ENCODE results near the gene URI1. TPM values are rescaled to one million over a fixed set of nuclear protein-coding genes. Genes with fewer than 3 reads are reported as not detected.

Gene URI1
- polyA plus RNA-seq, 1 of the 3 experiments (the other 2 are of a cell fraction): 32.4 TPM

DNA sequence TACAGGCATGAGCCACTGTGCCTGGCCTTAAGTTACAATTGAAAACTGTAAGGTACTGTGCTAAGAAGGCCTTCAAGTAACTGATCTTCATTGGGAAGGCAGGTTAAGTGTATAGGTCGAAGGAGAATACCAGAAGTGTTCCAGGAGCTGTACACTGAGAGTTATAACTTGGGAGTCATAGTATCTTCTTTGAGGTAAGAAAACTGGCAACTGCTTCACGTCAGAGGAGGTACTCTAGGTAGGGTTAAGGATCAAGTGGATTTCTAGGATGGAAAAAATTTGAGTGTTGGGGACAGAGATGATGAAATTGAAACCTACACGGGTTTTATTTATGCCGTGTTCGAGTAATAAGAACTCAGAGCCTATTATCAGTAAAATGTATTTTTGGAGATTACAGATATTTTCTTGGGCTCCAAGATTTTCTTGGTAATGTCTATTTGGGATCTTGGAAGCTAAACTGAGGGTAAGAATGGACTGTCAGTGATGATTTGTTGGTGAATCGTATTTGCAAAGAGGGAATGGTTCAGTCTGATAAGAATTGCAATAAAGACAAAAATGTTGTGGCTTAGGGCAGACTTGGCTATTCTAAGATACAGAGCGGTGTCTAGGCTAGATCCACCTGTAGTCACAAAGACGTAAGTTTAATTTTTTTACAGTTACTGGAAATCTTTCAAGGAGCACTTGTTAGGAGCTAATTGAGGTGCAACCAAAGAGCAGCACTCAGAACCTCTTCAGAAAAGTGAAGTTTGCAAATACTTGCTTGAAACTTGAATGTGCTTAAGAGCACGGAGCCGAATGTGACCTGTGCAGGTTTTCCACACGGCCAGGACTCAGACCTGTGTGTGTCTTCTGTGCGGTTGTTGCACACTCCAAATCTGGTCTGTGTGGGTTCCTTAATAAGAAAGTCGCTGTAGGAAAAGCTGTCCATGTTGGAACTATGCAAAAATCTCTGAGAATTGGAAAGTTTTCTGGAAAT, 102.5 kb downstream of the URI1 start:
- TF ChIP-seq, protein P1, sequence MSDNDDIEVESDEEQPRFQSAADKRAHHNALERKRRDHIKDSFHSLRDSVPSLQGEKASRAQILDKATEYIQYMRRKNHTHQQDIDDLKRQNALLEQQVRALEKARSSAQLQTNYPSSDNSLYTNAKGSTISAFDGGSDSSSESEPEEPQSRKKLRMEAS (IDR thresholded peaks at IDR 0.05; ENCODE audit: low read depth): no peak
- TF ChIP-seq POLR2AphosphoS5 (IDR thresholded peaks at IDR 0.05; ENCODE audit: low read depth, low read length) (no peak), GABPA (IDR thresholded peaks at IDR 0.05; ENCODE audit: low read depth) (no peak), FOSL2 (IDR thresholded peaks at IDR 0.05; ENCODE audit: borderline replicate concordance, low read depth) (no peak), GATA2 (CRISPR knock-in tag; IDR thresholded peaks at IDR 0.05) (no peak), TEAD4 (IDR thresholded peaks at IDR 0.05; ENCODE audit: borderline replicate concordance, insufficient read depth) (no peak), RFX5 (IDR thresholded peaks at IDR 0.05; ENCODE audit: low read length) (no peak), ELF1 (IDR thresholded peaks at IDR 0.05) (no peak), EZH2phosphoT487 (IDR thresholded peaks at IDR 0.05; ENCODE audit: borderline replicate concordance, low read depth) (no peak), EP300 (IDR thresholded peaks at IDR 0.05; ENCODE audit: borderline replicate concordance in 1 of 2, low read depth in 1 of 2, low read length in 1 of 2) (no peak), RCOR1 (IDR thresholded peaks at IDR 0.05; ENCODE audit: low read length) (no peak), RXRA (IDR thresholded peaks at IDR 0.05; ENCODE audit: borderline replicate concordance, low read depth) (no peak), MXI1 (IDR thresholded peaks at IDR 0.05; ENCODE audit: low read depth, low read length) (no peak), MEF2A (IDR thresholded peaks at IDR 0.05; ENCODE audit: borderline replicate concordance, low read depth) (no peak), FOXJ3 (CRISPR knock-in tag; IDR thresholded peaks at IDR 0.05) (no peak), TAF1 (IDR thresholded peaks at IDR 0.05; ENCODE audit: borderline replicate concordance, low read depth, low read length) (no peak)
- TF ChIP-seq, protein P2, sequence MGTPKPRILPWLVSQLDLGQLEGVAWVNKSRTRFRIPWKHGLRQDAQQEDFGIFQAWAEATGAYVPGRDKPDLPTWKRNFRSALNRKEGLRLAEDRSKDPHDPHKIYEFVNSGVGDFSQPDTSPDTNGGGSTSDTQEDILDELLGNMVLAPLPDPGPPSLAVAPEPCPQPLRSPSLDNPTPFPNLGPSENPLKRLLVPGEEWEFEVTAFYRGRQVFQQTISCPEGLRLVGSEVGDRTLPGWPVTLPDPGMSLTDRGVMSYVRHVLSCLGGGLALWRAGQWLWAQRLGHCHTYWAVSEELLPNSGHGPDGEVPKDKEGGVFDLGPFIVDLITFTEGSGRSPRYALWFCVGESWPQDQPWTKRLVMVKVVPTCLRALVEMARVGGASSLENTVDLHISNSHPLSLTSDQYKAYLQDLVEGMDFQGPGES (IDR thresholded peaks at IDR 0.05; ENCODE audit: low read depth, low read length): no peak
- TF ChIP-seq, protein P3, sequence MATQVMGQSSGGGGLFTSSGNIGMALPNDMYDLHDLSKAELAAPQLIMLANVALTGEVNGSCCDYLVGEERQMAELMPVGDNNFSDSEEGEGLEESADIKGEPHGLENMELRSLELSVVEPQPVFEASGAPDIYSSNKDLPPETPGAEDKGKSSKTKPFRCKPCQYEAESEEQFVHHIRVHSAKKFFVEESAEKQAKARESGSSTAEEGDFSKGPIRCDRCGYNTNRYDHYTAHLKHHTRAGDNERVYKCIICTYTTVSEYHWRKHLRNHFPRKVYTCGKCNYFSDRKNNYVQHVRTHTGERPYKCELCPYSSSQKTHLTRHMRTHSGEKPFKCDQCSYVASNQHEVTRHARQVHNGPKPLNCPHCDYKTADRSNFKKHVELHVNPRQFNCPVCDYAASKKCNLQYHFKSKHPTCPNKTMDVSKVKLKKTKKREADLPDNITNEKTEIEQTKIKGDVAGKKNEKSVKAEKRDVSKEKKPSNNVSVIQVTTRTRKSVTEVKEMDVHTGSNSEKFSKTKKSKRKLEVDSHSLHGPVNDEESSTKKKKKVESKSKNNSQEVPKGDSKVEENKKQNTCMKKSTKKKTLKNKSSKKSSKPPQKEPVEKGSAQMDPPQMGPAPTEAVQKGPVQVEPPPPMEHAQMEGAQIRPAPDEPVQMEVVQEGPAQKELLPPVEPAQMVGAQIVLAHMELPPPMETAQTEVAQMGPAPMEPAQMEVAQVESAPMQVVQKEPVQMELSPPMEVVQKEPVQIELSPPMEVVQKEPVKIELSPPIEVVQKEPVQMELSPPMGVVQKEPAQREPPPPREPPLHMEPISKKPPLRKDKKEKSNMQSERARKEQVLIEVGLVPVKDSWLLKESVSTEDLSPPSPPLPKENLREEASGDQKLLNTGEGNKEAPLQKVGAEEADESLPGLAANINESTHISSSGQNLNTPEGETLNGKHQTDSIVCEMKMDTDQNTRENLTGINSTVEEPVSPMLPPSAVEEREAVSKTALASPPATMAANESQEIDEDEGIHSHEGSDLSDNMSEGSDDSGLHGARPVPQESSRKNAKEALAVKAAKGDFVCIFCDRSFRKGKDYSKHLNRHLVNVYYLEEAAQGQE (IDR thresholded peaks at IDR 0.05; ENCODE audit: low read depth, low read length): no peak
- TF ChIP-seq, protein P4, sequence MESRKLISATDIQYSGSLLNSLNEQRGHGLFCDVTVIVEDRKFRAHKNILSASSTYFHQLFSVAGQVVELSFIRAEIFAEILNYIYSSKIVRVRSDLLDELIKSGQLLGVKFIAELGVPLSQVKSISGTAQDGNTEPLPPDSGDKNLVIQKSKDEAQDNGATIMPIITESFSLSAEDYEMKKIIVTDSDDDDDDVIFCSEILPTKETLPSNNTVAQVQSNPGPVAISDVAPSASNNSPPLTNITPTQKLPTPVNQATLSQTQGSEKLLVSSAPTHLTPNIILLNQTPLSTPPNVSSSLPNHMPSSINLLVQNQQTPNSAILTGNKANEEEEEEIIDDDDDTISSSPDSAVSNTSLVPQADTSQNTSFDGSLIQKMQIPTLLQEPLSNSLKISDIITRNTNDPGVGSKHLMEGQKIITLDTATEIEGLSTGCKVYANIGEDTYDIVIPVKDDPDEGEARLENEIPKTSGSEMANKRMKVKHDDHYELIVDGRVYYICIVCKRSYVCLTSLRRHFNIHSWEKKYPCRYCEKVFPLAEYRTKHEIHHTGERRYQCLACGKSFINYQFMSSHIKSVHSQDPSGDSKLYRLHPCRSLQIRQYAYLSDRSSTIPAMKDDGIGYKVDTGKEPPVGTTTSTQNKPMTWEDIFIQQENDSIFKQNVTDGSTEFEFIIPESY (IDR thresholded peaks at IDR 0.05; ENCODE audit: borderline replicate concordance, low read depth): no peak
- Histone ChIP-seq H3K4me1 (ENCODE audit: control insufficient read depth in 1 of 2, insufficient read depth in 2 of 2, low read depth in 1 of 2, low read length in 1 of 2) (peaks cover 0 to 7% of the 10 kb centered on the region in 2 experiments; a peak in 3 of 4 replicates), H3K9me2 (no peaks in the 10 kb centered on the region), H3F3A (replicated peaks; ENCODE audit: insufficient read depth) (no peaks in the 10 kb centered on the region), H3K79me2 (ENCODE audit: insufficient read depth) (no peaks in the 10 kb centered on the region), H3K9me3 (no peaks in the 10 kb centered on the region), H3K27me3 (ENCODE audit: insufficient read depth) (no peaks in the 10 kb centered on the region), H3K4me2 (no peak overlapping the region), H2AFZ (ENCODE audit: low read depth) (no peak overlapping the region), H4K20me1 (ENCODE audit: insufficient read depth) (no peaks in the 10 kb centered on the region), H3K27ac (ENCODE audit: low read depth in 2 of 2, low read length in 1 of 2) (no peak overlapping the region), H3K9ac (no peak overlapping the region), H3K36me3 (replicated peaks in 1 of 2; ENCODE audit: control insufficient read depth in 1 of 2, insufficient read depth in 2 of 2, low read length in 1 of 2) (no peaks in the 10 kb centered on the region), H3K4me3 (ENCODE audit: low read depth in 2 of 2, low read length in 1 of 2) (no peak overlapping the region)
- POLR2A ChIA-PET: no interaction called here
- CTCF ChIA-PET: interaction anchor here (0.8 to 2.6 kb wide), 4 partner anchors 11 to 181 kb away, joined by 3 to 9 read pairs (median 6); no protein-coding TSS in a partner anchor
- DNase-seq: no peak
- 96% methylated on average over 13 of the region's 13 CpGs for WGBS (ENCODE audit: low lambda C conversion rate)

All from SK-N-SH (cell line).